HK-2 (cell line): Measurements from ENCODE around the gene ABHD18.
A peak's percentile ranks its signal among the peaks of the same experiment; 100 is the strongest.
"Not testable (repeated sequence)": the region's sequence is repeated elsewhere in the genome, so short reads cannot be mapped to it uniquely, and the experiment has no call there.

ENCODE experiments used
- DNase-seq: peaks from one replicate; pipeline ENCODE4 v3.0.0-alpha.2; 2018; ENCODE audit not compliant: unreplicated experiment

Gene ABHD18

DNA sequence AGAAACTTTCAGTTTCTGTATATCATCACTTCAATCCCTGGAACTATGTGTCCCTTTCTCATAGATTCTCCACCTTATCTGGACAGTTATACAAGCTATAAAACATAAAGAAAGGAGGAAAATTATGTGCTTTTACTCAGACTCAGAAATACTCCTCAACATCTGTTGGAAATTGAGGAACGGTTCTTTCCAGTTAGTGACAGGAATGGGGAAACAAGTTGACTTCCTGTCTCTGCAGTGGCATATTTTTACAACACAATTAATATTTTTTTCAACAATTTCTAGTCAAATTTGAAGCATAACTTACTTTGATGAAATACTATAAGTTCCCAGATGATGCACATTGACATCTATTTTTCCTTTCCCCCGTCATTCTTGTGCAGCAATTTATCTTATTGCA, 27.9 kb downstream of the ABHD18 start:
- DNase-seq, result no peak

DNA sequence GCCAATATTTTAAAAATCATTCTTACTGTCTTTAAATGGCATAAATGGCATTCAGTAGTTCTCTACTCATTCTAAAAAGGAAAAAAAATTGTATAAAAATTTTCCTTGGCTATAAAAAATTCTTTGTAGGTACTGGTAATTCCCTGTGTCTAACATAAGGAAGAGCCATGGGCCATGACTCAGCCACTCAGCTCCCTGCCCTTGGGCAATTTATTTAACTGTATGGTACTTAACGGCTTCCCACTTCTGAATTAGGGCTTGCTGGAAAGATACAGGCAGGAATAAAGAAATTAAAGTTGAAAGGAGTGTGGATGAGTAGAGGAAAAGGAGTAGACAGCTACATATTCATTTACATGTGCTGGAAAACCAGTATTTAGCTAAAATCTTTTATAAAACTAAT, 30.6 kb downstream of the ABHD18 start:
- peak; percentile 30 for DNase-seq

DNA sequence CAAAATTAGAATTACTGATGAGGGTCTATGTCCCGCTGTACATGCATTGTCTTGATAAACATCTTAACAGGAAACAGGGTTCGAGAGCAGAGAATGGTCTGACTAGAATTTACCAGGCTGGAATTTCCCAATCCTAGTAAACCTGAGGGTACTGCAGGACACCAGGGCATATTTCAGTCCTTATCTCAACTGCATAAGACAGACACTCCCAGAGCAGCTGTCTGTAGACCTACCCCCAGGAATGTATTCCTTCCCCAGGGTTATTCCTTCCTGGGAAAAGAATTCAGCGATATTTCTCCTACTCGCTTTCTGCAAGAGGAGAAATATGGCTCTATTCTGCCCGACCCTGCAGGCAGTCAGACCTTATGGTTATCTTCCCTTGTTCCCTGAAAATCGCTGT, 31.3 kb downstream of the ABHD18 start:
- not testable (repeated sequence) for DNase-seq

- DNase-seq, result no peak
Measured at GRCh38 chr4:127997534-127998388, 32.6 kb downstream of the ABHD18 start.

DNA sequence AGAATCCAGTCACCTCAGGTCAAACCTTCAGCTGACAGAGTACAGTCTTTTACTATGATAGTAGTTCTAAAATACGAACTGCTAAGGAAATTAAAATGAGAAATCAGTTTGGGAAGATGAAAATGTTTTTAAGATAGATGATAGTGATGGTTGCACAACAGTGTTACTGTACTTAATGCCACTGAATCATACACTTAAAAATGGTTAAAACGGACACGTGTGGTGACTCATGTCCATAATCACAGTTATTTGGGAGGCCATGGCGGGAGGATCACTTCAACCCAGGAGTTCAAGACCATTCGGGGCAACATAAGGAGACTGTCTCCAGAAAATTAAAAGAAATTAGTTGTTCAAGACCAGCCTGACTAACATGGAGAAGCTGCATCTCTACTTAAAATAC, 41.4 kb downstream of the ABHD18 start:
- DNase-seq, result no peak

GRCh38 chr4:128009428-128009827, 44.2 kb downstream of the ABHD18 start:
- DNase-seq, result no peak

DNA sequence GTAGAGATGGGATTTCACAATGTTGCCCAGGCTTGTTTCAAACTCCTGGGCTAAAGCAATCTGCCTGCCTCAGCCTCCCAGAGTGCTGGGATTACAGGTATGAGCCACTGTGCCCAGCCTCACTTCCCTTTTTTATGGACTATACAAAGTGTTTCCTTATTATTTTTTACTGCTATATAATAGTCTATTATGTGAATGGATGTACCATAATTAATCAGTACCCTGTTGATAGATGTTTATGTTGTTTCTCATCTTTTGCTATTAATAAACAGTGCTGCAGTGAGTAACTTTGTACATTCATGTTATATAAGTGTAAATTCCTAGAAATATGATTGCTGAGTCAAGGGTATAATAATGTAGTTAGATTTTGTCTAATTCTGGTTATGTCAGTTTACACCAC, 60.1 kb downstream of the ABHD18 start:
- DNase-seq, result no peak

DNA sequence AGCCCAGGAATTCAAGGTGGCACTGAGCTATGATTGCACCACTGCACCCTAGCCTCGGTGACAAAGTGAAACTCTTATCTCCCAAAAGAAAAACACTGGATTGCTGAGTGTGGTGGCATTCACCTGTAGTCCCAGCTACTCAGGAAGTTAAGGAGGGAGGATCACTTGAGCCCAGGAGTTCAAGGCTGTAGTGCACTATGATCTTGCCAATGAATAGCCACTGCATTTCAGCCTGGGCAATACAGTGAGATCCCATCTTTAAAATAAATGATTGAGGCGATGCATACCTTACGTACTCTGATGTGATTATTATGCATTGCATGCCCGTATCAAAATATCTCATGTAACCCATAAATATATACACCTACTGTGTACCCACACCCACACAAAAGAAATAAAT, 64.7 kb downstream of the ABHD18 start:
- DNase-seq, result no peak

- no peak for DNase-seq
Measured at GRCh38 chr4:128031756-128032384, 66.7 kb downstream of the ABHD18 start.

GRCh38 chr4:128039568-128039967, 74.4 kb downstream of the ABHD18 start:
- DNase-seq, result no peak

DNA sequence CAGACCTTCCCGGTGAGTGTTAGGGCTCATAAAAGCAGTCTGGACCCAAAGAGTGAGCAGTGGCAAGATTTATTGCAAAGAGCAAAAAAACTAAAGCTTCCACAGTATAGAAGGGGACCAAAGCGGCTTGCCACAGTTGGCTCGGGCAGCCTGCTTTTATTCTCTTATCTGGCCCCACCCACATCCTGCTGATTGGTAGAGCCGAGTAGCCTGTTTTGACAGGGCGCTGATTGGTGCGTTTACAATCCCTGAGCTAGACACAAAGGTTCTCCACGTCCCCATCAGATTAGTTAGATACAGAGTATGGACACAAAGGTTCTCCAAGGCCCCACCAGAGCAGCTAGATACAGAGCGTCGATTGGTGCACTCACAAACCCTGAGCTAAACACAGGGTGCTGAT, 81.8 kb downstream of the ABHD18 start:
- DNase-seq, result not testable (repeated sequence)

GRCh38 chr4:128047514-128047913, 82.3 kb downstream of the ABHD18 start:
- DNase-seq, result not testable (repeated sequence)

DNA sequence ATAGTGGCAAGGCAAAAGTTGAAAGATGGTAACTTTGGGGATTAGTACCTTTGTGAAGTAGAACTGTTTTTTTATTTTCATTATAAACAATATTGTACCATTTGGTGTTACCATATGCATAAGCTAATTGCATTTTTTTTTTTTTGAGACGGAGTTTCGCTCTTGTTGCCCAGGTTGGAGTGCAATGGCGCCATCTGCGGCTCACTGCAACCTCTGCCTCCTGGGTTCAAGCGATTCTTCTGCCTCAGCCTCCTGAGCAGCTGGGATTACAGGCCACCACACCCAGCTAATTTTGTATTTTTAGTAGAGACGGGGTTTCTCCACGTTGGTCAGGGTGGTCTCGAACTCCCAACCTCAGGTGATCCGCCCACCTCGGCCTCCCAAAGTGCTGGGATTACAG, 86.0 kb downstream of the ABHD18 start:
- DNase-seq, result not testable (repeated sequence)

- DNase-seq, result not testable (repeated sequence)
Measured at GRCh38 chr4:128054907-128055306, 89.7 kb downstream of the ABHD18 start.

DNA sequence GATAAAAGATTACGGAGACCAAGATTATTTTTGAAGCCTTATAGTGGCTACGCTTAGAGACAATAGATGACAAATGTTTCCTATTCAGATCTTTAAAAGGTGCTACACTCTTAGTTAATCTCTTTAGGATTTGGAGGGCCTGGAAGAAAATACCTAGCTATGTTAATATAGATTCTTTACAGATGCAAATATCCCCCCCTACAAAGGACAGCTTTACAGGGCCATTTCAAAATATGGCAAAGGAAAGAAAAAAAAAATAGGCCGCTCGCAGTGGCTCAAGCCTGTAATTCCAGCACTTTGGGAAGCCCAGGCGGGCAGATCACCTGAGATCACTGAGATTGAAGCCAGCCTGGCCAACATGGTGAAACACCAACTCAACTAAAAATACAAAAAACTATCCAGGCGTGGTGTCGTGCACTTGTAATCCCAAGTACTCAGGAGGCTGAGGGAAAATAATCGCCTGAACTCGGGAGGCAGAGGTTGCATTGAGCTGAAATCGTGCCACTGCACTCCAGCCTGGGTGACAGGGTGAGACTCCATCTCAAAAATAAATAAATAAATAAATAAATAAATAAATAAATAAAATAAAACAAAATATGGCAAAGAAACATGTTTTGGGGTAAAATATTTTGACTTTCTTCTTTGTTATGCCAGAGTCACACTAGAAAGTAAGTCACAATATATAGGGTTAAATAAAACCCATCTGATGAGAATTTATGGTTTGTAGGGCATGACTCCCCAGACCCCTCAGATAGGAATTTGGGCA, 90.4 kb downstream of the ABHD18 start:
- DNase-seq, result not testable (repeated sequence)

GRCh38 chr4:128056396-128056795, 91.2 kb downstream of the ABHD18 start:
- DNase-seq, result no peak

GRCh38 chr4:128060121-128060698, 95.0 kb downstream of the ABHD18 start:
- no peak for DNase-seq

- peak; percentile 98 for DNase-seq
Measured at GRCh38 chr4:128060699-128061565, 95.7 kb downstream of the ABHD18 start, which contains the start of gene LARP1B. Gene LARP1B (plus strand): TSS chr4:128061312. CDS start chr4:128074952, 13,640 bp downstream.

DNA sequence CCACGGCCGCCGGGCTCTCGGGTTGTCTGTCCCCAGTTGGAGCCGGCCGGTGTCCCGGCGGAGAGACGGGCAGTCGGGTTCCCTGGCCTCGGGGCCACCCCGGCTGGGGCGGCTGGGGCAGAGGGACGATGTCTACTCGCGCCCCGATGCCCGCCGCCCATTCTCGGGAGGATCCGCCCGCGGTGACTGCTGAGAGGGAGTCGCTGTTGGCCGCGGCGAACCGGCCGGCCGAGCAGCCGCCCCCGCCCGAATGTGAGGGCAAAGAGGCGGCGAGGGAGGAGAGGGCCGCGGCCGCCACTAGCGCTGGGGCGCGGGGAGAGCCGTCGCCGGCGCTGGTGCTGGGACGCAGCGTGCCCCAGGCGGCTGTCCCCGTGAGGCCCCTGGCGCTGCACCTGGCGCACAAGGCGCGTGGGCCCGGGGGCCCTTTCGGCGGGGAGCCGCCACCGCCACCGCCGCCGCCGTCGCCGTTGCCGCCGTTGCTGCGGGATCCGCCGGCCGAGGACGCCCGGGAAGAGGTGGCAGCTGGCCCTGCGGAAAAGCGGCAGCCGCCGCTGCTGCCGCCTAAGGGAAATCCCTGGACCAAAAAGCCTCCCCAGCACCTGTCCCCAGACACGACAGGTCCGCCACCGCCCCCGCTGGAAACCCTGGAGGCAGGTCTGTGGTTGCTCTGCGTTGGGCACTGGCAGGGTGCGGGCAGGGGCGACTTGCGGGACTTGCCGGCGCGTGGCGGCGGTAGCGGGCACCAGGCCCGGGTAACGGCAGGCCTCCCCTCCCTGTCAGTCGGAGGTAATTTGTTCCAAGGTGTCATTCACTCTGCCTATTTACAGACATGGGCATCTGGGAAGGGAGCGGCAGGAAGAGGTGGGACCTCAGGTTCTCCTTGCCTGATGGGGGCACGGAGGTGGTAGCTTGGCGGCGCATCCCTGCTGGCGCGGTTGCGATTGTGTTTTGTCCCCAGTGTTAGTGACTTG, 96.6 kb downstream of the ABHD18 start:
- DNase-seq, result peak; percentile 70

GRCh38 chr4:128066453-128066820, 101.2 kb downstream of the ABHD18 start:
- not testable (repeated sequence) for DNase-seq
